BLaER1 treated with 17β-estradiol and CSF1 and Interleukin-3, amounts not matched to agents 10 nM and 100 nM (cell line): ENCODE results near the gene DCTPP1.
"Not testable (repeated sequence)": the region's sequence is repeated elsewhere in the genome, so short reads cannot be mapped to it uniquely, and the experiment has no call there.

Experiments
- H3K27ac ChIP-seq, 11 experiments: shearing (Covaris generic); formaldehyde crosslinking; 2 replicates each; pipeline ENCODE4 v1.8.1; 2022
- H3K27me3 ChIP-seq, 11 experiments: shearing (Covaris generic); formaldehyde crosslinking; 2 replicates each; pipeline ENCODE4 v1.8.1; 2022
- H3K36me3 ChIP-seq, 11 experiments: shearing (Covaris generic); formaldehyde crosslinking; 2 replicates each; pipeline ENCODE4 v1.8.1; 2022
- H3K4me1 ChIP-seq, 10 experiments: shearing (Covaris generic); formaldehyde crosslinking; 2 replicates each; pipeline ENCODE4 v1.8.1; 2022
- H3K4me2 ChIP-seq, 11 experiments: shearing (Covaris generic); formaldehyde crosslinking; 2 replicates each; pipeline ENCODE4 v1.8.1; 2022
- H3K4me3 ChIP-seq, 10 experiments: shearing (Covaris generic); formaldehyde crosslinking; 2 replicates each; pipeline ENCODE4 v1.8.1; 2022
- H3K9ac ChIP-seq, 11 experiments: shearing (Covaris generic); formaldehyde crosslinking; 2 replicates each; pipeline ENCODE4 v1.8.1; 2022
- H3K9me3 ChIP-seq, 11 experiments: shearing (Covaris generic); formaldehyde crosslinking; replicated peaks in 1 of 11; 2 replicates each; pipeline ENCODE4 v1.8.1; 2022
- H4K20me1 ChIP-seq, 11 experiments: shearing (Covaris generic); formaldehyde crosslinking; 2 replicates each; pipeline ENCODE4 v1.8.1; 2022
- Cebpa-rat ChIP-seq, 11 experiments: shearing (Covaris generic); IDR thresholded peaks; 2 replicates each; pipeline ENCODE4 v1.8.1; 2022

Gene DCTPP1

DNA sequence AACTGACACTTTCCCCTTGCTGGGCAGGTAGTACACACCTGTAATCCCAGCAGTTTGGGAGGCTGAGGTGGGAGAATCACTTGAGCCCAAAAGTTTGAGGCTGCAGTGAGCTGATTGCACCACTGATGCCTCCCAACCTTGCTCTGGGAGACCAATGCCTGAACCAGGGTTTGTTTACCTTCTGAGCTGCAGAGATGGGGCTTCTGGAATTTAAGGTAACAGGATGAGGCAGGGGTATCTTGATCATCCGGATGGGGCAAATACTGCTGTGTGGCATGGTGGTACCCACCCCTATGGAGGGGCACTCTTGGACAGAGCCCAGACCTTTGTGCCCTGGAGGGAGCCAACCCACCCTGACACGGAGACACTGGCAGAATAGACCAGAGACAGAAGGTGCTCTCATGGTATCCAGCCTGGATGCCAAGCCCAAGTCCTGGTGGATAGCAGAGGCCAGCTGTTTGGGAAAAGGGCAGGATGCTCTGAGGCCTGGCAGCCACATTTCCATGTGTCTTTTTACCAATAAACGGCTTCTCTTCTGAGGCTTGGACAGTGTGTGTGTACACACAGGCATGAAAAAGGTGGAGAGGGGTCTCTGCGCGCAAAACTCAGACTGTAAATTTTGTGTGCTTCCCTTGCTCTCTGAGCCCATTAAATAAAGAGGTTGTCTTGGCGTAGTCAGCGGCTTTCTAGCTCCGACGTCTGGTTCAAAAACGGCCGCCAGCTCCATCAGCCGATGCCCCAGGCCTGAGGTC lies 30.2 kb downstream of the DCTPP1 start:
- TF ChIP-seq Cebpa-rat (IDR thresholded peaks at IDR 0.05), result no peak
- peak overlapping the region in 10 of 11 experiments; percentile 66 to 91 (median 87); a peak in 19 of 22 replicates for H3K27ac ChIP-seq
- H3K4me3 ChIP-seq, result peak overlapping the region; percentile 60 to 82 (median 64)
- no peaks in the 10 kb centered on the region for H3K27me3 ChIP-seq
- H3K9ac ChIP-seq, result peak overlapping the region; percentile 79 to 93 (median 83)
- peaks cover 52 to 77% (median 62%) of the 10 kb centered on the region in 10 experiments for H3K4me1 ChIP-seq
- peaks cover 13 to 27% (median 18%) of the 10 kb centered on the region in 11 experiments for H3K36me3 ChIP-seq
- peak overlapping the region; percentile 81 to 99 (median 93) for H3K4me2 ChIP-seq
- no peaks in the 10 kb centered on the region for H3K9me3 ChIP-seq
- H4K20me1 ChIP-seq, result peaks cover 0 to 21% (median 0%) of the 10 kb centered on the region in 11 experiments; a peak in 3 of 22 replicates

DNA sequence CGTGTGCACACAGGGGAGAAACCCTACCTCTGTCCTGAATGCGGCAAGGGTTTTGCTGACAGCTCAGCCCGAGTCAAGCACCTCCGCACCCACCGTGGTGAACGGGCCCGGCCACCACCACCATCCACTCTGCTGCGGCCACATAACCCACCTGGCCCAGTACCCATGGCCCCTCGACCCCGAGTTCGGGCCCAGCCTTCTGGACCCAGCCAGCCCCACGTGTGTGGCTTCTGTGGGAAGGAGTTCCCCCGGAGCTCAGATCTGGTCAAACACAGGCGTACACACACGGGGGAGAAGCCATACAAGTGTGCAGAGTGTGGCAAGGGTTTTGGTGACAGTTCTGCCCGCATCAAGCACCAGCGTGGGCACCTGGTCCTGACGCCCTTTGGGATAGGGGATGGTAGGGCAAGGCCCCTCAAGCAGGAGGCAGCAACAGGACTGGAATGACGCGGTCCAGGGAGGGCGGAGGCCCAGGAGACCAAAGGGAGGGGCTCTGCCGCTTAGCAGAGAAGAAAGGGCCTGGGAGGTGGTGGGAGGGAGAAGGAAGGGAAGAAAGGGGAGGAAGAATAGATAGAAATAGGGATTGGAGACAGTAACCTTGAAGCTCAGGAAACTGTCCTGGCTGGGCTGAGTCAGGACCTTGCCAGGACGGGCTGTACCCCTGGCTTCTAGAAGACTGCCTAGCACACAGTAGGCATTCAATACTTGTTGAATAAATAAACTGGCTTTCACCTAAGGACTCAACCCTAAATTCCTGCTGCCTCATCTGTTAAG lies 31.0 kb downstream of the DCTPP1 start:
- Histone ChIP-seq H3K4me1 (peaks cover 52 to 84% (median 70%) of the 10 kb centered on the region in 10 experiments), H3K27me3 (no peaks in the 10 kb centered on the region), H3K27ac (peak overlapping the region in 7 of 11 experiments; percentile 85 to 89 (median 88); a peak in 12 of 22 replicates), H3K4me2 (peak overlapping the region; percentile 81 to 99 (median 93)), H3K9me3 (no peaks in the 10 kb centered on the region), H3K4me3 (peak overlapping the region in 3 of 10 experiments; percentile 64 to 65 (median 64); a peak in 4 of 20 replicates), H3K36me3 (peaks cover 13 to 27% (median 18%) of the 10 kb centered on the region in 11 experiments), H4K20me1 (peaks cover 0 to 21% (median 0%) of the 10 kb centered on the region in 11 experiments; a peak in 3 of 22 replicates), H3K9ac (peak overlapping the region; percentile 79 to 93 (median 83); a peak in 19 of 22 replicates)
- TF ChIP-seq Cebpa-rat (IDR thresholded peaks at IDR 0.05), result no peak

DNA sequence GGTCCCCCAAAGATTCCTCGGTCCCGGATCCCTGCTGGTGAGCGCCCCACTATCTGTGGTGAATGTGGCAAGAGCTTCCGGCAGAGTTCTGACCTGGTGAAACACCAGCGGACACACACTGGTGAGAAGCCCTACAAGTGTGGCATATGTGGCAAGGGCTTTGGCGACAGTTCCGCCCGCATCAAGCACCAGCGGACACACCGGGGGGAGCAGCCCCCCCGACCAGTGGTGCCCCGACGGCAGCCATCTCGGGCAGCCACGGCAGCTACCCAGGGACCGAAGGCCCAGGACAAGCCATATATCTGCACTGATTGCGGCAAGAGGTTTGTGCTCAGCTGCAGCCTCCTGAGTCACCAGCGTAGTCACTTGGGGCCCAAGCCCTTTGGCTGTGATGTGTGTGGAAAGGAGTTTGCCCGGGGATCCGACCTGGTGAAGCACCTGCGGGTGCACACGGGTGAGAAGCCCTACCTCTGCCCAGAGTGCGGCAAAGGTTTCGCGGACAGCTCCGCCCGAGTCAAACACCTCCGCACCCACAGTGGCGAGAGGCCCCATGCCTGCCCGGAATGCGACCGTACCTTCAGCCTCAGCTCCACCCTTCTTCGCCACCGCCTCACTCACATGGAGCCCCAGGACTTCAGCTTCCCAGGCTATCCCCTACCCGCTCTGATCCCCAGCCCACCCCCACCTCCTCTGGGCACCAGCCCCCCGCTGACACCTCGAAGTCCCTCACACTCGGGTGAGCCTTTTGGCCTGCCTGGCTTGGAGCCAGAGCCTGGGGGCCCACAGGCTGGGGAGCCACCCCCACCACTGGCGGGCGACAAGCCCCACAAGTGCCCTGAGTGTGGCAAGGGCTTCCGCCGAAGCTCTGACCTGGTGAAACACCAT lies 31.8 kb downstream of the DCTPP1 start:
- H3K27me3 ChIP-seq, result no peaks in the 10 kb centered on the region
- H3K4me1 ChIP-seq, result peaks cover 45 to 76% (median 72%) of the 10 kb centered on the region in 10 experiments
- H3K4me3 ChIP-seq, result no peak overlapping the region
- H3K36me3 ChIP-seq, result peaks cover 13 to 27% (median 18%) of the 10 kb centered on the region in 11 experiments
- H3K9me3 ChIP-seq, result no peaks in the 10 kb centered on the region
- no peak for TF ChIP-seq Cebpa-rat (IDR thresholded peaks at IDR 0.05)
- peak overlapping the region in 9 of 11 experiments; percentile 81 to 99 (median 95); a peak in 18 of 22 replicates for H3K4me2 ChIP-seq
- H4K20me1 ChIP-seq, result peaks cover 0 to 21% (median 0%) of the 10 kb centered on the region in 11 experiments; a peak in 3 of 22 replicates
- H3K27ac ChIP-seq, result peak overlapping the region in 5 of 11 experiments; percentile 46 to 89 (median 88); a peak in 7 of 22 replicates
- peak overlapping the region in 10 of 11 experiments; percentile 11 to 93 (median 89); a peak in 18 of 22 replicates for H3K9ac ChIP-seq

DNA sequence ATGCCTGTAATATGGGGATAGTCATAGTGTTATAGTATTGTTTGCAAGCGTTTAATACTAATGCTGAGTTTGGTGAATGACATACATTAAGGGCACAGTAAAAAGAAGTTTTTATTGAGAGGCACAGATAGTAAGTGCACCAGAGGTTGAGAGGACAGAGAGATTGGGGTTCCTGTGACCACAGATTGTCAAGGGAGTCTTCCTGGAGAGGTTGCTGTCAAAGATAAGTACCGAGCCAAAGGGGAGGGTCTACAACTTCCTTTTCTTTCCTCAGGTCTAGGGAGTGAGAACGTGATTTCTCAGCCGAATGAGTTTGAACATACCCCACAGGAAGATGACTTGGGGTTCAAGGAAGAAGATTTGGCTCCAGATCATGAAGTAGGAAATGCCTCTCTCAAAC lies 32.8 kb downstream of the DCTPP1 start:
- peak overlapping the region; percentile 81 to 99 (median 95) for H3K4me2 ChIP-seq
- TF ChIP-seq Cebpa-rat (IDR thresholded peaks at IDR 0.05), result no peak
- H3K27ac ChIP-seq, result peak overlapping the region in 5 of 11 experiments; percentile 3 to 88 (median 45); a peak in 5 of 22 replicates
- H3K9me3 ChIP-seq, result no peaks in the 10 kb centered on the region
- H3K36me3 ChIP-seq, result peaks cover 13 to 27% (median 18%) of the 10 kb centered on the region in 11 experiments
- H3K4me1 ChIP-seq, result peaks cover 40 to 74% (median 67%) of the 10 kb centered on the region in 10 experiments
- H3K9ac ChIP-seq, result peak overlapping the region; percentile 11 to 93 (median 85); a peak in 19 of 22 replicates
- peak overlapping the region in 3 of 10 experiments; percentile 95 to 98 (median 96); a peak in 2 of 20 replicates for H3K4me3 ChIP-seq
- no peaks in the 10 kb centered on the region for H3K27me3 ChIP-seq
- peaks cover 0 to 21% (median 0%) of the 10 kb centered on the region in 11 experiments; a peak in 3 of 22 replicates for H4K20me1 ChIP-seq

DNA sequence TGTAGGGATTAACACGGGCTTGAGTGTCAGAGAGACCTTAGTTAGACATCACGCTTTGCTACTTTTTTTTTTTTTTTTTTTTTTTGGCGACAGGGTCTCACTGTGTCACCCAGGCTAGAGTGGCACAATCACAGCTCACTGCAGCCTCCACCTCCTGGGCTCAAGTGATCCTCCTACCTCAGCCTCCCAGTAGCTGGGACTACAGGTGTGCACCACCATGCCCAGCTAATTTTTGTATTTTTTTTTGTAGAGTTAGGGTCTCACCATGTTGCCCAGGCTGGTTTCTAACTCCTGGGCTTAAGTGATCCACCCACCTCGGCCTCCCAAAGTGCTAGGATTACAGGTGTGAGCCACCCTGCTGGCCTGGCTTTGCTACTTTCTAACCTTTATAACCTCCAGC lies 33.2 kb downstream of the DCTPP1 start:
- Histone ChIP-seq H3K27ac (0 out of 22 replicates have a peak overlapping the region, but pooled peaks of 1 of the 11 experiments have one; percentile 88), H3K9ac (peak overlapping the region in 9 of 11 experiments; percentile 82 to 93 (median 89); a peak in 18 of 22 replicates), H4K20me1 (peaks cover 0 to 21% (median 0%) of the 10 kb centered on the region in 11 experiments; a peak in 3 of 22 replicates), H3K4me1 (peaks cover 40 to 70% (median 63%) of the 10 kb centered on the region in 10 experiments), H3K4me3 (peak overlapping the region; percentile 83 to 99 (median 95); a peak in 17 of 20 replicates), H3K36me3 (peaks cover 13 to 27% (median 18%) of the 10 kb centered on the region in 11 experiments), H3K4me2 (peak overlapping the region; percentile 81 to 99 (median 95))
- H3K27me3 ChIP-seq, H3K9me3 ChIP-seq: not testable (repeated sequence)

DNA sequence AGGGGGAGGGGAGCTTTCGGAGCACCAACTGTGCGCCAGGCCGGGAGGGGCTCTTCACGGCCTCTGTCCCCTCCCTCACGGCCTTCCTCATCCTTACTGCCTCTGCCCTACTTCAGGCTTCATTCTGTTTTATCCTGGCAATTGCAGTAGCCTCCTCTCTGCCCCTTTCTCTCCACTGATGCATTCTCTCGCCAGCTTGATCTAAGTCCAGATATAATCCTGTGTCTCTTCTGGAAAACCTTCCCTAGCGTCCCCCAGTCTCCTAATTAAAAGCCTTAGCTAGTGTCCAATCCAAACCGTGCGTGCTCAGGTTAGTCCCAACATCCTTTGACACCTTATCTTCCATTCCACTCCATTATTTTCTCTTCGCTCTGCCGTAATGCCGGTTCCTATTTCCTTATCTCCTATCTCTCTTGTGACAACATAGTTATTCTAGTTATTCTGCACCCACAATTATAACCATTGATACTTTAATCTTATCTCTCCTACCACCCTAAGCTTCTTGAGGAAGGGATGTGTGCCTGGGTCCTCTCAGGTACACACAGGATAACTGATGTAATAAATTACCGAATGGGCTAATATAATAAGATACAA lies 33.7 kb downstream of the DCTPP1 start:
- H4K20me1 ChIP-seq, result peaks cover 0 to 21% (median 0%) of the 10 kb centered on the region in 11 experiments; a peak in 3 of 22 replicates
- no peak for TF ChIP-seq Cebpa-rat (IDR thresholded peaks at IDR 0.05)
- peak overlapping the region; percentile 34 to 90 (median 86); a peak in 21 of 22 replicates for H3K27ac ChIP-seq

DNA sequence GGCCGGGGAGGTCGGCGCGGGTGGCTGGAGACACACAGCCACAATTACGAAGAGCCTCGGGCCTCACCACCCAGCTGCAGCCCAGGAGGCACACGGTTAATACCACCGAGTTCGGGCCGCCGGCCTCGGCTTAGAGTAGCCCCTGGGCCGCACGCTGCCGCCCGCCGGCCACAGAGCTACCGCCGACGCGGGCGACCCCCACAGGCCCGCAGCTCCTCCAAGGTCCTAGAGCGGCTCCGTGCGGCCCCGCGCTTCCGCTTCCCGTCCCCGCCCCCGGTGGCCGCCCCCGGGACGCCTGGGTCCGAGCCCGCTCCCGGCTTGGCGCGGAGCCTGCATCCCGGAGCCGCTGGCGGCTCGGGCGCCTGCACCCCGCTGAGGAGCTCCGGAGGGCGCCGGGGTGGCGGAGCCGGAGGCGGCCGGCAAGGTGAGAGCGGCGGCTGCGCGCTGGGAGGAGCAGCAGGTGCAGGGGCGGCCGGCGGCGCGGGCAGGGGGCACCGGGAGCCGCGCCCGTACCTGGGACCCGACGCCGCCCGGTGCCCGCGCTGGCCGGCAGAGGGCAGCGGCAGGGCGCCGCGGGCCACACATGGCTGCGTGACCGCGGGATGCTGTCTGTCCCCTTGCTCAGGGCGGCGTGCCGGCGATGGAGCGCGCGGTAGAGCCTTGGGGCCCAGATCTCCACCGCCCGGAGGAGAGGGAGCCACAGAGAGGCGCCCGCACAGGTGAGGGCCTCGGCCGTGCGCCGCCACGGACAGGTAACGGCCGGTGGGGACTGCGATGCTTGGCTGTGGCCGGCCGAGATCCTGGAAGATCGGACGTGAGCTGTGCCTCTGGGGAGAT lies 34.5 kb downstream of the DCTPP1 start, which contains the start of gene ZNF48:
TSS of gene ZNF48 (plus strand) at position 266 of the 837 bp plus-strand sequence. CDS start at position 641, 375 bp downstream.
- H3K27me3 ChIP-seq, result no peaks in the 10 kb centered on the region
- peaks cover 13 to 27% (median 18%) of the 10 kb centered on the region in 11 experiments for H3K36me3 ChIP-seq
- H3K4me3 ChIP-seq, result peak within 1 kb of the TSS; percentile 83 to 99 (median 95)
- peak within 1 kb of the TSS; percentile 41 to 90 (median 86); a peak in 21 of 22 replicates for H3K27ac ChIP-seq
- H3K4me1 ChIP-seq, result peaks cover 34 to 62% (median 53%) of the 10 kb centered on the region in 10 experiments
- no peaks in the 10 kb centered on the region for H3K9me3 ChIP-seq
- TF ChIP-seq Cebpa-rat (IDR thresholded peaks at IDR 0.05), result no peak
- H3K9ac ChIP-seq, result peak within 1 kb of the TSS; percentile 80 to 93 (median 88)
- peaks cover 0 to 21% (median 0%) of the 10 kb centered on the region in 11 experiments; a peak in 3 of 22 replicates for H4K20me1 ChIP-seq
- peak within 1 kb of the TSS; percentile 81 to 99 (median 95) for H3K4me2 ChIP-seq

More for the DNA sequence above, 33.7 kb downstream of the DCTPP1 start:
- Histone ChIP-seq H3K4me3 (peak overlapping the region; percentile 83 to 99 (median 95)), H3K9me3 (no peaks in the 10 kb centered on the region), H3K4me2 (peak overlapping the region; percentile 81 to 99 (median 95)), H3K9ac (peak overlapping the region; percentile 80 to 93 (median 88)), H3K27me3 (no peaks in the 10 kb centered on the region), H3K4me1 (peaks cover 36 to 64% (median 58%) of the 10 kb centered on the region in 10 experiments), H3K36me3 (peaks cover 13 to 27% (median 18%) of the 10 kb centered on the region in 11 experiments)
